SK-N-SH treated with all-trans-retinoic acid at 6 μM for 48 hours (cell line): Measurements from ENCODE around the gene CNPY1.

Experiments used
- SNAI2 ChIP-seq: fragments of 250-450 bp; sonication (Bioruptor Pico); IDR thresholded peaks from 2 replicates; pipeline ENCODE4 v1.5.0; 2020; ENCODE audit warnings: mild to moderate bottlenecking, moderate library complexity
- ZFP3 ChIP-seq: fragments of 250-450 bp; sonication (Bioruptor Pico); IDR thresholded peaks from 2 replicates; pipeline ENCODE4 v1.5.0; 2020; ENCODE audit warnings: mild to moderate bottlenecking, moderate library complexity

- TF ChIP-seq SNAI2 (no peak), ZFP3 (CRISPR knock-in tag) (no peak)
Measured at GRCh38 chr7:155570171-155570958, 24.0 kb upstream of the CNPY1 start.
